ENCODE measurements around the gene NLRP6. TPM values are rescaled to one million over a fixed set of nuclear protein-coding genes. Genes with fewer than 3 reads are reported as not detected.

NLRP6 gene
- total RNA-seq, result 1 to 10 TPM in 2 of 4 donors, under 1 TPM in 1, not detected in 1; 0.33 to 2.5 (median 1.6) TPM
- 1 to 10 TPM in 1 of 3 donors, not detected in 2; 3.3 TPM for polyA plus RNA-seq

- peak; percentile 57 for DNase-seq
These were observed at the start of gene NLRP6 for GRCh38 chr11:278001-278951. Gene NLRP6 (plus strand): TSS chr11:278407. CDS start chr11:278570, 163 bp downstream.

GRCh38 chr11:230431-230830 is 47.8 kb upstream of the NLRP6 start:
- TF ChIP-seq CTCF (IDR thresholded peaks at IDR 0.05) (no peak), POLR2AphosphoS5 (IDR thresholded peaks at IDR 0.05) (no peak), POLR2A (IDR thresholded peaks at IDR 0.05) (no peak), EP300 (IDR thresholded peaks at IDR 0.05) (no peak)
- H3K9me3 ChIP-seq, result no peaks in the 10 kb centered on the region
- no peak overlapping the region for H3K27ac ChIP-seq
- intact Hi-C loops (cut with DNase I), result loop anchor here (10.0 kb wide), 1 partner anchor 304 kb away; the partner anchor contains the start of genes HRAS and LRRC56
- peaks cover 0 to 24% (median 0%) of the 10 kb centered on the region in 4 donors for H3K36me3 ChIP-seq
- H3K4me1 ChIP-seq, result peaks cover 0 to 9% (median 7%) of the 10 kb centered on the region in 4 donors
- no peak overlapping the region for H3K4me3 ChIP-seq
- WGBS, 2 donors, result 96 to 97% methylated on average over 10 of the region's 10 CpGs
- no peaks in the 10 kb centered on the region for H3K27me3 ChIP-seq
- peak; percentile 27 for DNase-seq

More at GRCh38 chr11:278001-278951, at the start of gene NLRP6:
- Histone ChIP-seq H3K36me3 (no peaks in the 10 kb centered on the region), H3K4me3 (peak within 1 kb of the TSS in 3 of 4 donors; percentile 7 to 32 (median 22)), H3K4me1 (peaks cover 0 to 31% (median 26%) of the 10 kb centered on the region in 4 donors), H3K27ac (no peak within 1 kb of the TSS), H3K27me3 (peaks cover 40 to 58% (median 51%) of the 10 kb centered on the region in 3 donors), H3K9me3 (no peaks in the 10 kb centered on the region)
- 50 to 72% methylated on average over 21 of the region's 21 CpGs for WGBS, 2 donors
- intact Hi-C loops (cut with DNase I), result no loop called here
- TF ChIP-seq CTCF (IDR thresholded peaks at IDR 0.05) (no peak), POLR2AphosphoS5 (IDR thresholded peaks at IDR 0.05) (no peak), EP300 (IDR thresholded peaks at IDR 0.05) (no peak), POLR2A (IDR thresholded peaks at IDR 0.05) (no peak)

- Histone ChIP-seq H3K9me3 (no peaks in the 10 kb centered on the region), H3K4me1 (peaks cover 0 to 23% (median 17%) of the 10 kb centered on the region in 4 donors), H3K27me3 (no peaks in the 10 kb centered on the region), H3K36me3 (peaks cover 0 to 19% (median 0%) of the 10 kb centered on the region in 4 donors), H3K27ac (no peak overlapping the region), H3K4me3 (no peak overlapping the region)
- TF ChIP-seq CTCF (IDR thresholded peaks at IDR 0.05), result no peak
- TF ChIP-seq EP300 (IDR thresholded peaks at IDR 0.05), result no peak
- TF ChIP-seq POLR2AphosphoS5 (IDR thresholded peaks at IDR 0.05), result no peak
- no peak for TF ChIP-seq POLR2A (IDR thresholded peaks at IDR 0.05)
- intact Hi-C loops (cut with DNase I), result loop anchor here (10.0 kb wide), 1 partner anchor 302 kb away; the partner anchor contains the start of genes HRAS and LRRC56
- 95 to 96% methylated on average over 20 of the region's 20 CpGs for WGBS, 2 donors
- DNase-seq, result peak; percentile 32
These were observed 45.2 kb upstream of the NLRP6 start for GRCh38 chr11:232783-233565.

- DNase-seq, result peak; percentile 61
- intact Hi-C loops (cut with DNase I), result loop anchor here (5.0 to 10.0 kb wide), 2 partner anchors 72 to 300 kb away; partner anchors contain the start of genes HRAS, IFITM2 and LRRC56
- WGBS, 2 donors, result 66 to 77% methylated on average over 8 of the region's 8 CpGs
These were observed 43.0 kb upstream of the NLRP6 start for GRCh38 chr11:235180-235579.

More at GRCh38 chr11:235180-235579, 43.0 kb upstream of the NLRP6 start:
- TF ChIP-seq EP300 (IDR thresholded peaks at IDR 0.05) (no peak), CTCF (IDR thresholded peaks at IDR 0.05) (no peak), POLR2A (IDR thresholded peaks at IDR 0.05) (no peak), POLR2AphosphoS5 (IDR thresholded peaks at IDR 0.05) (no peak)
- Histone ChIP-seq H3K9me3 (no peaks in the 10 kb centered on the region), H3K36me3 (peaks cover 0 to 26% (median 0%) of the 10 kb centered on the region in 4 donors), H3K27me3 (no peaks in the 10 kb centered on the region), H3K4me1 (peaks cover 0 to 30% (median 25%) of the 10 kb centered on the region in 4 donors), H3K4me3 (peak overlapping the region; percentile 83 to 96 (median 87)), H3K27ac (peak overlapping the region; percentile 94 to 99 (median 95))
